Daoy (cell line): Measurements from ENCODE around the gene RNASEH2C. TPM values are rescaled to one million over a fixed set of nuclear protein-coding genes. Genes with fewer than 3 reads are reported as not detected.
"Not testable (repeated sequence)": the region's sequence is repeated elsewhere in the genome, so short reads cannot be mapped to it uniquely, and the experiment has no call there.

ENCODE experiments used
- DNase-seq: peaks from one replicate; pipeline ENCODE4 v3.0.0-alpha.2; 2015; ENCODE audit warnings: low read depth
- total RNA-seq: library from RNA; depleted of rRNA; stranded (reverse); fragments of >200 nt; shearing (Covaris generic); gene quantifications from 2 replicates; pipeline ENCODE4 v1.2.3, GENCODE V29; 2014; rRNA removed

RNASEH2C gene
- 61.2 and 80.5 TPM in 2 replicates for total RNA-seq

GRCh38 chr11:65720211-65720934, at the start of gene RNASEH2C:
TSS of gene RNASEH2C (minus strand) at chr11:65720798. CDS start at chr11:65720758, 40 bp downstream.
- peak; percentile 91 for DNase-seq

GRCh38 chr11:65767806-65768205, 47.2 kb upstream of the RNASEH2C start:
- not testable (repeated sequence) for DNase-seq

- DNase-seq = no peak
Measured at GRCh38 chr11:65767406-65767805, 46.8 kb upstream of the RNASEH2C start.

- DNase-seq = no peak
Measured at GRCh38 chr11:65766535-65766934, 45.9 kb upstream of the RNASEH2C start.

- no peak for DNase-seq
Measured at GRCh38 chr11:65764434-65764833, 43.8 kb upstream of the RNASEH2C start.

GRCh38 chr11:65762816-65763215, 42.2 kb upstream of the RNASEH2C start:
- not testable (repeated sequence) for DNase-seq

- not testable (repeated sequence) for DNase-seq
Measured at GRCh38 chr11:65762169-65762568, 41.6 kb upstream of the RNASEH2C start.

GRCh38 chr11:65745049-65745448, 24.5 kb upstream of the RNASEH2C start:
- no peak for DNase-seq

GRCh38 chr11:65744699-65745042, 24.1 kb upstream of the RNASEH2C start:
- no peak for DNase-seq

GRCh38 chr11:65744026-65744698, 23.6 kb upstream of the RNASEH2C start:
- DNase-seq = peak; percentile 40

- DNase-seq = no peak
Measured at GRCh38 chr11:65743681-65744025, 23.1 kb upstream of the RNASEH2C start.

GRCh38 chr11:65742353-65742752, 21.8 kb upstream of the RNASEH2C start:
- DNase-seq = no peak

- DNase-seq = no peak
Measured at GRCh38 chr11:65741185-65741584, 20.6 kb upstream of the RNASEH2C start.

- DNase-seq = no peak
Measured at GRCh38 chr11:65739022-65739421, 18.4 kb upstream of the RNASEH2C start.

- no peak for DNase-seq
Measured at GRCh38 chr11:65736810-65737209, 16.2 kb upstream of the RNASEH2C start.

GRCh38 chr11:65735111-65735510, 14.5 kb upstream of the RNASEH2C start:
- DNase-seq = not testable (repeated sequence)

GRCh38 chr11:65730461-65730860, 9.9 kb upstream of the RNASEH2C start:
- DNase-seq = no peak

- DNase-seq = no peak
Measured at GRCh38 chr11:65727865-65728264, 7.3 kb upstream of the RNASEH2C start.

GRCh38 chr11:65726660-65727059, 6.1 kb upstream of the RNASEH2C start:
- DNase-seq = no peak

- DNase-seq = no peak
Measured at GRCh38 chr11:65722261-65722660, 1.7 kb upstream of the RNASEH2C start.

- DNase-seq = peak; percentile 61
Measured at GRCh38 chr11:65719871-65720210, 757 bp downstream of the RNASEH2C start.

- DNase-seq = no peak
Measured at GRCh38 chr11:65718964-65719492, 1.6 kb downstream of the RNASEH2C start.

- no peak for DNase-seq
Measured at GRCh38 chr11:65718531-65718930, 2.1 kb downstream of the RNASEH2C start.
